Measurements from ENCODE around the gene PPM1M. TPM values are rescaled to one million over a fixed set of nuclear protein-coding genes. Genes with fewer than 3 reads are reported as not detected.

The PPM1M gene
- polyA plus RNA-seq, 1 donor from 2014 or later = 1.1 TPM

GRCh38 chr3:52197842-52198625, 47.5 kb upstream of the PPM1M start, which contains the start of gene ALAS1:
Gene ALAS1 (plus strand): TSS chr3:52198160. CDS start chr3:52199242, 1,082 bp downstream.
- H2AFZ ChIP-seq (ENCODE audit: low read depth, low read length) = peak within 1 kb of the TSS; percentile 96
- H3K9me2 ChIP-seq (ENCODE audit: insufficient read depth, low read length) = no peaks in the 10 kb centered on the region
- no peaks in the 10 kb centered on the region for H3K9me3 ChIP-seq (ENCODE audit: low read length)
- no peaks in the 10 kb centered on the region for H4K20me1 ChIP-seq (ENCODE audit: insufficient read depth)
- peak within 1 kb of the TSS; percentile 89 for H3K9ac ChIP-seq (ENCODE audit: low read length)
- H3F3A ChIP-seq (ENCODE audit: insufficient read depth, low read length, poor library complexity, severe bottlenecking) = no peaks in the 10 kb centered on the region
- H3K36me3 ChIP-seq (ENCODE audit: insufficient read depth, low read length) = no peaks in the 10 kb centered on the region
- peak; percentile 53 for TF ChIP-seq RAD21 (conservative IDR thresholded peaks at IDR 0.05)
- peak; percentile 53 for TF ChIP-seq MXI1 (conservative IDR thresholded peaks at IDR 0.05; ENCODE audit: poor library complexity, severe bottlenecking)
- TF ChIP-seq SMC3 (conservative IDR thresholded peaks at IDR 0.05; ENCODE audit: poor library complexity) = peak; percentile 49
- TF ChIP-seq REST (IDR thresholded peaks at IDR 0.05; ENCODE audit: borderline replicate concordance) = no peak
- TF ChIP-seq EP300 (conservative IDR thresholded peaks at IDR 0.05; ENCODE audit: poor library complexity, severe bottlenecking) = peak; percentile 37
- peak; percentile 85 for TF ChIP-seq POLR2AphosphoS5 (IDR thresholded peaks at IDR 0.05)
- TF ChIP-seq CTCF (IDR thresholded peaks at IDR 0.05; ENCODE audit: poor library complexity, severe bottlenecking) = peak; percentile 65
- no peak for TF ChIP-seq EZH2 (IDR thresholded peaks at IDR 0.05; ENCODE audit: borderline replicate concordance, insufficient read depth, low read length, poor library complexity, severe bottlenecking)
- peak; percentile 53 for TF ChIP-seq TAF1 (IDR thresholded peaks at IDR 0.05; ENCODE audit: low read depth)
- peak within 1 kb of the TSS; percentile 89 for H3K4me3 ChIP-seq (ENCODE audit: low read length)
- H3K27ac ChIP-seq (ENCODE audit: low read length) = peak within 1 kb of the TSS; percentile 69
- H3K27me3 ChIP-seq (ENCODE audit: insufficient read depth, low read depth, low read length) = no peaks in the 10 kb centered on the region
- peaks cover 15% of the 10 kb centered on the region for H3K79me2 ChIP-seq (replicated peaks; ENCODE audit: insufficient read depth, low read length)
- peak within 1 kb of the TSS; percentile 89 for H3K4me2 ChIP-seq (ENCODE audit: low read length)

GRCh38 chr3:52198643-52199608, 46.6 kb upstream of the PPM1M start:
- H3K4me3 ChIP-seq (ENCODE audit: low read length) = peak overlapping the region; percentile 89
- H3K9me3 ChIP-seq (ENCODE audit: low read length) = no peaks in the 10 kb centered on the region
- peaks cover 15% of the 10 kb centered on the region for H3K79me2 ChIP-seq (replicated peaks; ENCODE audit: insufficient read depth, low read length)
- peak overlapping the region; percentile 89 for H3K9ac ChIP-seq (ENCODE audit: low read length)
- TF ChIP-seq POLR2AphosphoS5 (IDR thresholded peaks at IDR 0.05) (no peak), EZH2 (IDR thresholded peaks at IDR 0.05; ENCODE audit: borderline replicate concordance, insufficient read depth, low read length, poor library complexity, severe bottlenecking) (no peak), REST (IDR thresholded peaks at IDR 0.05; ENCODE audit: borderline replicate concordance) (no peak), EP300 (conservative IDR thresholded peaks at IDR 0.05; ENCODE audit: poor library complexity, severe bottlenecking) (no peak), CTCF (IDR thresholded peaks at IDR 0.05; ENCODE audit: poor library complexity, severe bottlenecking) (no peak), RAD21 (conservative IDR thresholded peaks at IDR 0.05) (no peak), SMC3 (conservative IDR thresholded peaks at IDR 0.05; ENCODE audit: poor library complexity) (no peak), TAF1 (IDR thresholded peaks at IDR 0.05; ENCODE audit: low read depth) (no peak), MXI1 (conservative IDR thresholded peaks at IDR 0.05; ENCODE audit: poor library complexity, severe bottlenecking) (no peak)
- no peaks in the 10 kb centered on the region for H4K20me1 ChIP-seq (ENCODE audit: insufficient read depth)
- no peaks in the 10 kb centered on the region for H3F3A ChIP-seq (ENCODE audit: insufficient read depth, low read length, poor library complexity, severe bottlenecking)
- peak overlapping the region; percentile 69 for H3K27ac ChIP-seq (ENCODE audit: low read length)
- H3K9me2 ChIP-seq (ENCODE audit: insufficient read depth, low read length) = no peaks in the 10 kb centered on the region
- H3K27me3 ChIP-seq (ENCODE audit: insufficient read depth, low read depth, low read length) = no peaks in the 10 kb centered on the region
- H3K4me2 ChIP-seq (ENCODE audit: low read length) = peak overlapping the region; percentile 71
- H2AFZ ChIP-seq (ENCODE audit: low read depth, low read length) = peak overlapping the region; percentile 96
- H3K36me3 ChIP-seq (ENCODE audit: insufficient read depth, low read length) = no peaks in the 10 kb centered on the region
